Endothelial cell of umbilical vein (primary cell): ENCODE measurements around the gene AQP12B. TPM values are rescaled to one million over a fixed set of nuclear protein-coding genes. Genes with fewer than 3 reads are reported as not detected.

ENCODE experiments used
- BruUV-seq: library from RNA; stranded (reverse); fragments of 400-500 nt; replicated peaks from 2 replicates; lab custom pipeline; 2021; lab: Mats Ljungman, UMichigan
- CTCF ChIA-PET: fragments of 300-600, 350-600 bp; sonication (Branson Sonifier 250); formaldehyde crosslinking; loops from one replicate; lab custom pipeline; 2021; ENCODE audit warnings: antibody characterized with exemption, inconsistent platforms; lab: Charles Lee
- POLR2A ChIA-PET: fragments of 300-600, 350-600 bp; sonication (Branson Sonifier 250); formaldehyde crosslinking; loops from one replicate; lab custom pipeline; 2021; ENCODE audit warnings: antibody characterized with exemption, inconsistent platforms; lab: Charles Lee
- DNase-seq: peaks from one replicate; pipeline ENCODE4 v3.0.0-alpha.2; 2011; ENCODE audit warnings: low read depth, low spot score
- FAIRE-seq: peaks from 2 replicates; lab custom pipeline; 2011; peaks lifted over from hg19 to GRCh38; lab: Jason Lieb, UNC
- H2AFZ ChIP-seq: 2 replicates; pipeline ENCODE4 v1.6.0; 2012; ENCODE audit warnings: low read depth, low read length, control low read depth, inconsistent platforms
- H3K27ac ChIP-seq: 2 replicates; pipeline ENCODE4 v1.5.1; 2011; ENCODE audit warnings: low read depth, mild to moderate bottlenecking, control low read depth, low read length, moderate library complexity; ENCODE audit not compliant: insufficient read depth
- H3K27me3 ChIP-seq, 2 experiments: 2 replicates each; pipeline versions ENCODE4 v1.6.0 to v1.6.1; 2011; ENCODE audit warnings: low read length in 2 of 2, mixed read lengths in 1 of 2; ENCODE audit not compliant: control insufficient read depth in 2 of 2, insufficient read depth in 2 of 2
- H3K36me3 ChIP-seq, 2 experiments: 2 replicates in 1 of 2; 3 replicates in 1 of 2; pipeline ENCODE4 v1.5.1; 2011; ENCODE audit warnings: low read length in 2 of 2, mild to moderate bottlenecking in 1 of 2, moderate library complexity in 1 of 2; ENCODE audit not compliant: control insufficient read depth in 2 of 2, insufficient read depth in 2 of 2; ENCODE audit errors: extremely low read depth in 1 of 2
- H3K4me1 ChIP-seq: 3 replicates; pipeline ENCODE4 v1.5.1; 2011; ENCODE audit warnings: mild to moderate bottlenecking, low read length; ENCODE audit not compliant: control insufficient read depth, insufficient read depth; ENCODE audit errors: extremely low read depth
- H3K4me2 ChIP-seq: 2 replicates; pipeline ENCODE4 v1.6.1; 2011; ENCODE audit warnings: low read length, control low read depth, mixed read lengths; ENCODE audit not compliant: insufficient read depth
- H3K4me3 ChIP-seq, 3 experiments: fragments of 200-600 bp in 1 of 3; sonication (generic), shearing (Covaris generic) in 1 of 3; replicated peaks in 1 of 3; 2 replicates each; pipeline ENCODE4 v1.5.1; 2011 to 2016; ENCODE audit warnings: control low read depth in 3 of 3, low read length in 3 of 3, mild to moderate bottlenecking in 2 of 3, inconsistent platforms in 1 of 3, low read depth in 1 of 3, moderate library complexity in 1 of 3; ENCODE audit not compliant: insufficient read depth in 1 of 3
- H3K79me2 ChIP-seq: 2 replicates; pipeline ENCODE4 v1.6.0; 2012; ENCODE audit warnings: low read length, inconsistent platforms; ENCODE audit not compliant: control insufficient read depth, insufficient read depth
- H3K9ac ChIP-seq: replicated peaks from 2 replicates; pipeline ENCODE3; 2011; ENCODE audit warnings: low read length, control low read depth; ENCODE audit not compliant: insufficient read depth; ENCODE audit errors: extremely low read depth
- H3K9me1 ChIP-seq: replicated peaks from 3 replicates; pipeline ENCODE4 v1.6.0; 2011; ENCODE audit warnings: mild to moderate bottlenecking, low read length; ENCODE audit not compliant: control insufficient read depth, insufficient read depth; ENCODE audit errors: extremely low read depth
- H3K9me3 ChIP-seq: replicated peaks from 2 replicates; pipeline ENCODE4 v1.5.1; 2012; ENCODE audit warnings: low read length, inconsistent platforms; ENCODE audit not compliant: control insufficient read depth, insufficient read depth
- H4K20me1 ChIP-seq: replicated peaks from 2 replicates; pipeline ENCODE3; 2011; ENCODE audit warnings: mild to moderate bottlenecking, low read length; ENCODE audit not compliant: control insufficient read depth, insufficient read depth; ENCODE audit errors: extremely low read depth
- EZH2 ChIP-seq: IDR thresholded peaks from 2 replicates; pipeline ENCODE4 v1.6.1; 2012; ENCODE audit warnings: borderline replicate concordance, low read depth, mild to moderate bottlenecking, moderate library complexity, low read length, inconsistent platforms; ENCODE audit not compliant: severe bottlenecking
- FOS ChIP-seq: IDR thresholded peaks from 2 replicates; pipeline ENCODE4 v1.6.1; 2011; ENCODE audit warnings: mild to moderate bottlenecking, low read length, moderate library complexity, borderline replicate concordance; ENCODE audit not compliant: insufficient read depth
- GATA2 ChIP-seq: IDR thresholded peaks from 2 replicates; pipeline ENCODE4 v1.7.0; 2011; ENCODE audit warnings: low read depth, mild to moderate bottlenecking, moderate library complexity, mixed read lengths, low read length; ENCODE audit not compliant: insufficient read length, insufficient read depth
- JUN ChIP-seq: IDR thresholded peaks from 2 replicates; pipeline ENCODE4 v1.6.1; 2011; ENCODE audit warnings: borderline replicate concordance, low read depth; ENCODE audit not compliant: insufficient read length, insufficient read depth
- MAX ChIP-seq: IDR thresholded peaks from 2 replicates; pipeline ENCODE4 v1.6.1; 2011; ENCODE audit not compliant: insufficient read depth, insufficient read length
- MYC ChIP-seq: IDR thresholded peaks from one replicate; pipeline ENCODE4 v1.6.1; 2011; ENCODE audit warnings: mild to moderate bottlenecking, low read depth, low read length
- POLR2A ChIP-seq: IDR thresholded peaks from 2 replicates; pipeline ENCODE4 v1.6.1; 2012; ENCODE audit warnings: low read depth, mild to moderate bottlenecking, control low read depth, low read length
- dilution Hi-C: fragments of 300-500 bp; cut with MboI; formaldehyde crosslinking; loops from one replicate; pipeline ENCODE4 v1.15.0; 2019; ENCODE audit warnings: low sequenced_read_pairs; ENCODE audit not compliant: extremely low pct_ligation_motif_present
- intact Hi-C: fragments of 100-400 bp; cut with micrococcal nuclease; formaldehyde crosslinking; loops from one replicate; pipeline ENCODE4 v1.10.0; 2022
- polyA plus RNA-seq, 4 experiments: library from polyadenylated mRNA; depleted of rRNA in 3 of 4; stranded (reverse) in 3 of 4; unstranded in 1 of 4; fragments of >200 nt; gene quantifications; 2 replicates each; pipeline versions ENCODE4 v1.2.1 to v1.2.3, GENCODE V29; 2011 to 2012; ENCODE audit warnings: missing spikeins in 1 of 4
- total RNA-seq: library from RNA; stranded (reverse); gene quantifications from 2 replicates; pipeline ENCODE4 v1.2.3, GENCODE V29; 2021

The AQP12B gene
- total and polyA plus RNA-seq, 2 donors (not counting 3 experiments of a cell fraction or from before 2014, with no cell fraction given) = not detected

- ChIA-PET CTCF (no interaction called here), POLR2A (no interaction called here)
- Histone ChIP-seq H3K27me3 (no peaks in the 10 kb centered on the region), H3K79me2 (no peaks in the 10 kb centered on the region), H4K20me1 (no peaks in the 10 kb centered on the region), H3K4me1 (no peaks in the 10 kb centered on the region), H3K4me3 (no peak overlapping the region), H3K36me3 (no peaks in the 10 kb centered on the region), H2AFZ (no peak overlapping the region), H3K9me1 (no peaks in the 10 kb centered on the region), H3K9ac (no peak overlapping the region), H3K27ac (no peak overlapping the region), H3K4me2 (no peak overlapping the region), H3K9me3 (no peaks in the 10 kb centered on the region)
- no peak for FAIRE-seq
- intact Hi-C loops = no loop called here
- no peak for DNase-seq
- dilution Hi-C loops = no loop called here
- no TSS peak for BruUV-seq
- TF ChIP-seq MYC (no peak), MAX (no peak), POLR2A (no peak), GATA2 (no peak), JUN (no peak), FOS (no peak), EZH2 (no peak)
Observed at GRCh38 chr2:240630771-240631547, 51.7 kb downstream of the AQP12B start.
